K562 (cell line): ENCODE data around the gene DIPK2A. TPM values are rescaled to one million over a fixed set of nuclear protein-coding genes. Genes with fewer than 3 reads are reported as not detected.

Experiments used
- ATAC-seq: fragments of 200-7000 bp; cut with Tn5 transposase; 3 replicates; pipeline ENCODE4 v1.9.1; 2020; ENCODE audit warnings: moderate library complexity
- BruUV-seq: library from RNA; stranded (reverse); fragments of 400-500 nt; replicated peaks from 2 replicates; lab custom pipeline; 2021; lab: Mats Ljungman, UMichigan
- CTCF ChIA-PET: fragments of 300-600 bp; formaldehyde crosslinking; extraction: SDS; loops from one replicate; lab custom pipeline; 2021; ENCODE audit warnings: low intra/inter-chr PET ratio; lab: Yijun Ruan, JAX
- POLR2A ChIA-PET: fragments of 300-600, 350-650 bp; sonication (Branson Sonifier 250); formaldehyde crosslinking; extraction: SDS; loops from one replicate; lab custom pipeline; 2021; ENCODE audit warnings: antibody characterized with exemption, inconsistent platforms; lab: Yijun Ruan, JAX
- DNase-seq, 4 experiments: peaks; one replicate each; pipeline versions ENCODE4 v3.0.0 to v3.0.0-alpha.2; 2011 to 2018; ENCODE audit warnings: low spot score in 3 of 4, mixed read lengths in 3 of 4; ENCODE audit errors: extremely low read depth in 1 of 4
- FAIRE-seq: peaks from 2 replicates; lab custom pipeline; 2011; peaks lifted over from hg19 to GRCh38; lab: Jason Lieb, UNC
- H2AFZ ChIP-seq: 2 replicates; pipeline ENCODE4 v1.6.0; 2011; ENCODE audit warnings: low read depth, low read length, control low read depth, inconsistent platforms
- H3K27ac ChIP-seq: fragments of 200-600 bp; 3 replicates; pipeline ENCODE4 v1.8.0; 2011; ENCODE audit warnings: low read depth, mild to moderate bottlenecking, control low read depth, inconsistent platforms, low read length, moderate library complexity, mixed read lengths; ENCODE audit errors: extremely low read depth
- H3K27me3 ChIP-seq, 2 experiments: fragments of 300-600 bp in 1 of 2; 2 replicates in 1 of 2; 3 replicates in 1 of 2; pipeline versions ENCODE4 v1.6.0 to v1.8.0; 2011; ENCODE audit warnings: inconsistent platforms in 2 of 2, low read length in 2 of 2, mild to moderate bottlenecking in 1 of 2, mixed read lengths in 1 of 2, moderate library complexity in 1 of 2; ENCODE audit not compliant: control insufficient read depth in 2 of 2, insufficient read depth in 2 of 2
- H3K36me3 ChIP-seq: fragments of 300-600 bp; 3 replicates; pipeline ENCODE4 v1.8.0; 2011; ENCODE audit warnings: mild to moderate bottlenecking, low read length, inconsistent platforms; ENCODE audit not compliant: control insufficient read depth, insufficient read depth
- H3K4me1 ChIP-seq, 2 experiments: fragments of 200-600 bp in 1 of 2; replicated peaks in 1 of 2; 2 replicates in 1 of 2; 3 replicates in 1 of 2; pipeline versions ENCODE4 v1.5.1 to v1.8.0; 2011; ENCODE audit warnings: inconsistent platforms in 2 of 2, low read length in 2 of 2, mild to moderate bottlenecking in 1 of 2, mixed read lengths in 1 of 2, moderate library complexity in 1 of 2; ENCODE audit not compliant: control insufficient read depth in 2 of 2, insufficient read depth in 2 of 2
- H3K4me2 ChIP-seq: 2 replicates; pipeline ENCODE4 v1.6.1; 2011; ENCODE audit warnings: low read length, control low read depth, inconsistent platforms, mixed read lengths; ENCODE audit not compliant: insufficient read depth
- H3K4me3 ChIP-seq: fragments of 200-600 bp; sonication (generic), shearing (Covaris generic); 2 replicates; pipeline ENCODE4 v1.5.1; 2016; ENCODE audit warnings: control low read depth, inconsistent platforms
- H3K79me2 ChIP-seq: fragments of 200-600 bp; 3 replicates; pipeline ENCODE4 v1.8.0; 2011; ENCODE audit warnings: low read length, inconsistent platforms; ENCODE audit not compliant: control insufficient read depth, insufficient read depth
- H3K9ac ChIP-seq, 2 experiments: 2 replicates each; pipeline versions ENCODE4 v1.6.0 to v1.6.1; 2011; ENCODE audit warnings: low read depth in 2 of 2, low read length in 2 of 2, control low read depth in 1 of 2, inconsistent platforms in 1 of 2, mild to moderate bottlenecking in 1 of 2, mixed read lengths in 1 of 2; ENCODE audit not compliant: insufficient read depth in 1 of 2
- H3K9me1 ChIP-seq: one replicate; pipeline ENCODE4 v1.6.0; 2011; ENCODE audit warnings: inconsistent platforms, mild to moderate bottlenecking, low read length, moderate library complexity; ENCODE audit not compliant: control insufficient read depth, insufficient read depth
- H3K9me3 ChIP-seq: replicated peaks from 2 replicates; pipeline ENCODE4 v1.5.1; 2011; ENCODE audit warnings: low read depth, low read length, inconsistent platforms; ENCODE audit not compliant: control insufficient read depth, insufficient read depth
- H4K20me1 ChIP-seq: replicated peaks from 2 replicates; pipeline ENCODE4 v1.6.1; 2011; ENCODE audit warnings: low read length, inconsistent platforms, mixed read lengths; ENCODE audit not compliant: control insufficient read depth, insufficient read depth
- ARNT ChIP-seq, 2 experiments: fragments of 450-650 bp; IDR thresholded peaks; 2 replicates each; pipeline ENCODE4 v1.6.1; 2016; ENCODE audit warnings: mild to moderate bottlenecking in 1 of 2
- ATF6 ChIP-seq: sonication (generic); formaldehyde crosslinking; IDR thresholded peaks from 2 replicates; pipeline ENCODE4 v1.4.0; 2020; ENCODE audit warnings: mild to moderate bottlenecking, missing genetic modification reagents
- CBFA2T3 ChIP-seq: fragments of 450-650 bp; IDR thresholded peaks from 2 replicates; pipeline ENCODE4 v1.6.1; 2017
- CHD2 ChIP-seq: IDR thresholded peaks from 2 replicates; pipeline ENCODE4 v1.6.1; 2011; ENCODE audit warnings: low read depth, low read length
- ESRRB ChIP-seq: fragments of 250-450 bp; sonication (Bioruptor Pico); IDR thresholded peaks from 2 replicates; pipeline ENCODE4 v1.5.0; 2020; ENCODE audit warnings: mild to moderate bottlenecking, moderate library complexity, borderline replicate concordance
- NONO ChIP-seq, 2 experiments: fragments of 200-400 bp in 1 of 2; fragments of 450-650 bp in 1 of 2; formaldehyde crosslinking in 1 of 2; IDR thresholded peaks; 2 replicates each; pipeline ENCODE4 v1.6.1; 2017; ENCODE audit warnings: low read depth in 2 of 2, mild to moderate bottlenecking in 2 of 2, moderate library complexity in 2 of 2, low read length in 1 of 2
- NRF1 ChIP-seq, 2 experiments: fragments of 450-650 bp; IDR thresholded peaks in 1 of 2; conservative IDR thresholded peaks in 1 of 2; 2 replicates each; pipeline ENCODE4 v1.6.1; 2014; ENCODE audit warnings: mild to moderate bottlenecking in 2 of 2
- SMAD2 ChIP-seq: fragments of 150-350 bp; IDR thresholded peaks from 2 replicates; pipeline ENCODE4 v1.6.1; 2014; ENCODE audit warnings: low read depth, mild to moderate bottlenecking, low read length
- VEZF1 ChIP-seq: fragments of 200-800 bp; sonication (Bioruptor generic); IDR thresholded peaks from 2 replicates; pipeline ENCODE4 v1.6.1; 2017; ENCODE audit warnings: missing genetic modification characterization, missing compliant biosample characterization
- ZBTB49 ChIP-seq: sonication (generic); formaldehyde crosslinking; IDR thresholded peaks from 2 replicates; pipeline ENCODE4 v1.8.0; 2022; ENCODE audit warnings: missing genetic modification reagents, mild to moderate bottlenecking, borderline replicate concordance
- ZNF311 ChIP-seq: fragments of 250-450 bp; sonication (Bioruptor Pico); IDR thresholded peaks from 2 replicates; pipeline ENCODE4 v1.4.0; 2020; ENCODE audit warnings: mild to moderate bottlenecking, moderate library complexity
- ZNF354B ChIP-seq: fragments of 250-450 bp; sonication (Bioruptor Pico); IDR thresholded peaks from 2 replicates; pipeline ENCODE4 v1.4.0; 2020
- ZNF449 ChIP-seq: fragments of 250-450 bp; sonication (Bioruptor Pico); IDR thresholded peaks from 2 replicates; pipeline ENCODE4 v1.8.0; 2022; ENCODE audit warnings: moderate library complexity, mild to moderate bottlenecking, inconsistent platforms
- ZNF57 ChIP-seq: fragments of 450-650 bp; formaldehyde crosslinking; IDR thresholded peaks from 2 replicates; pipeline ENCODE4 v1.4.0; 2020; ENCODE audit warnings: mild to moderate bottlenecking, moderate library complexity
- ZNF696 ChIP-seq: fragments of 250-450 bp; sonication (Bioruptor Pico); conservative IDR thresholded peaks from 2 replicates; pipeline ENCODE4 v1.4.0; 2020; ENCODE audit warnings: mild to moderate bottlenecking, moderate library complexity
- ZNF707 ChIP-seq: fragments of 250-450 bp; sonication (Bioruptor Pico); conservative IDR thresholded peaks from 2 replicates; pipeline ENCODE4 v1.8.0; 2022; ENCODE audit warnings: inconsistent platforms, mild to moderate bottlenecking, moderate library complexity
- WGBS: fragments of 100-300 bp; shearing (Covaris generic); methylation state at CpG from one replicate; pipeline ENCODE4 v1.1.6; 2016; ENCODE audit warnings: low coverage, mixed read lengths; ENCODE audit not compliant: insufficient coverage; ENCODE audit errors: missing lambda C conversion rate; 5-methylcytosine and 5-hydroxymethylcytosine counted together
- in situ Hi-C: fragments of 300-500 bp; cut with MboI; formaldehyde crosslinking; loops from 4 replicates; pipeline ENCODE4 v1.15.0; 2018; ENCODE audit warnings: inconsistent platforms, mixed read lengths
- intact Hi-C: fragments of 100-400 bp; cut with micrococcal nuclease; formaldehyde crosslinking; loops from 2 replicates; pipeline ENCODE4 v1.14.2; 2022
- polyA plus RNA-seq, 8 experiments: library from polyadenylated mRNA; depleted of rRNA in 4 of 8; stranded (reverse) in 5 of 8; unstranded in 3 of 8; fragments of >200 nt; fragmentation: Nextera tagmentation in 2 of 8; fragmentation: Illumina TruSeq in 1 of 8; extraction: Ambion mirVana in 2 of 8; extraction: Trizol in 1 of 8; gene quantifications; 2 replicates each; pipeline versions ENCODE4 v1.2.1 to v1.2.3, GENCODE V29; 2011 to 2014; ENCODE audit warnings: inconsistent platforms in 1 of 8, missing spikeins in 1 of 8
- total RNA-seq, 7 experiments: library from RNA; depleted of rRNA in 6 of 7; stranded (reverse); fragments of >200 nt in 6 of 7; fragmentation: Illumina TruSeq in 2 of 7; extraction: Trizol in 2 of 7; gene quantifications; 2 replicates each; pipeline versions ENCODE4 v1.2.1 to v1.2.3, GENCODE V29; 2011 to 2021; ENCODE audit warnings: low replicate concordance in 1 of 7

DIPK2A gene
- total and polyA plus RNA-seq, 9 of the 15 experiments (the other 6 are each of a cell fraction or from before 2014, with no cell fraction given): 3.3 to 15.7 (median 7.8) TPM

- no peak for TF ChIP-seq VEZF1 (CRISPR knock-in tag)
- no peak for TF ChIP-seq ZNF707
- TF ChIP-seq NONO (IDR thresholded peaks at IDR 0.05; ENCODE audit: low read depth in 2 of 2, low read length in 1 of 2): no peak
- TF ChIP-seq CHD2: no peak
- TF ChIP-seq ESRRB (CRISPR knock-in tag): no peak
- TF ChIP-seq ZNF354B: no peak
- TF ChIP-seq ATF6 (CRISPR knock-in tag): no peak
These were observed 20.1 kb downstream of the DIPK2A start (continued) for GRCh38 chr3:143991713-143992112.

- no TSS peak for BruUV-seq
- H3K9ac ChIP-seq: no peak overlapping the region
- 0 out of 3 replicates have a peak, but pooled peaks cover 1% of the 10 kb centered on the region for H3K36me3 ChIP-seq
- DNase-seq (no peak), ATAC-seq (no peak), FAIRE-seq (no peak)
- no peaks in the 10 kb centered on the region for H4K20me1 ChIP-seq
- H3K27ac ChIP-seq: no peak overlapping the region
- no peaks in the 10 kb centered on the region for H3K27me3 ChIP-seq
- H3K4me2 ChIP-seq: no peak overlapping the region
- H3K9me1 ChIP-seq: no peaks in the 10 kb centered on the region
- 63% methylated on average over 6 of the region's 6 CpGs for WGBS
- no peak overlapping the region for H2AFZ ChIP-seq
- no peaks in the 10 kb centered on the region for H3K9me3 ChIP-seq
- H3K4me1 ChIP-seq: no peaks in the 10 kb centered on the region
- H3K4me3 ChIP-seq: no peak overlapping the region
- no peaks in the 10 kb centered on the region for H3K79me2 ChIP-seq
- CTCF ChIA-PET: no interaction called here
- in situ Hi-C loops (no loop called here), intact Hi-C loops (no loop called here)
- POLR2A ChIA-PET: no interaction called here
- TF ChIP-seq ZNF57: no peak
- no peak for TF ChIP-seq ZBTB49
- no peak for TF ChIP-seq ZNF696
- no peak for TF ChIP-seq ARNT (IDR thresholded peaks at IDR 0.05)
- no peak for TF ChIP-seq ZNF311 (CRISPR knock-in tag)
- no peak for TF ChIP-seq ZNF449 (CRISPR knock-in tag)
- TF ChIP-seq SMAD2: no peak
- TF ChIP-seq NRF1 (conservative IDR thresholded peaks at IDR 0.05 in 1 of 2, IDR thresholded peaks at IDR 0.05 in 1 of 2): no peak
- TF ChIP-seq CBFA2T3: no peak
These were observed 26.6 kb downstream of the DIPK2A start for GRCh38 chr3:143998266-143998665.
